ENCODE data around the gene UIMC1.
"Not testable (repeated sequence)": the region's sequence is repeated elsewhere in the genome, so short reads cannot be mapped to it uniquely, and the experiment has no call there.

UIMC1 gene

DNA sequence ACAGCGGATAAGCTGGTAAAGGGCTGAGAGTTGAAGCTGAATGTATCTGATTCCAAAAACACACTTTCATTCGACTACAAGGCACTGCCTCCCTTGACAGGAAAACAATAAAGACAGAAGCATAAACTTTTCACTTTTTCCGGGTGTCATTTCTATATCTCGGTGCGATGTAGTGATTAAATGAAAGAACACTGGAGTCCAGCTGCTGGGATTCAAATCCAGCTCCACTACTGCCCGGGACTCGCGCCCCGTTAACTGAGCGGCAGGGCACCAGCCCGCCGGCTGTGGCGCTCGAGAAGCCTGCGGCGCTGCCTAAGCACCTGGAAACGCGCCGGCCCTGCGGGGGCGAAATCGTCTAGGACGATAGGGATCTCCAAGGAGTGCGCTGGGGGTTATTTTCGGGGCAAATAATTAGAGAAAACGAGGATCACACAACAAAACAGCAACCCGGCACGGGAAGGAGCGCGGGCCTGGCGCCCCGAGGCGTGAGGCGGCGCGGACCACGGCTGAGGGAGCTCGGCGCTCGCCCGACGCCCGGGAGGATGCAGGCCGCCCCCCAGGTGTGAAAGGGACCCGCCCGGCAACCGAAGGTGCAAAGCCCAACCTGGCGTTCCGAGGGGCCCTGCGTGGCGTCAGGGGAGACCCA lies 837 bp downstream of the UIMC1 start:
- peak; percentile 83 for DNase-seq (ENCODE audit: low read depth)

DNA sequence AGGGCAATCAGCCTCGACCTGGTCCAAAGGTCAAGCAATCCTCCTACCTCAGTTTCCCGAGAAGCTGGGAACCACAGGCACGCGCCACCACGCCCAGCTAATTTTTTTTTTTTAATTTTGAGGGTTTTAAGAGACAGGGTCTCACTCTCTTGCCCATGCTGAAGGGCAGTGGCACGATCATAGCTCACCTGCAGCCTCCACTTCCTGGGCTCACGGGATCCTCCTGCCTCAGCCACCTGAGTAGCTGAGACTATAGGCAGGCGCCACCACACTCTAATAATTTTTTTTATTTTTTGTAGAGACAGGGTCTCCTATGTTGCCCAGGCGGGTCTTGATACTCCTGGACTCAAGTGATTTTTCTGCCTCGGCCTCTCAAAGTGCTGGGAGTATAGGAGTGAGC lies 1.6 kb downstream of the UIMC1 start:
- no peak for DNase-seq (ENCODE audit: low read depth)

DNA sequence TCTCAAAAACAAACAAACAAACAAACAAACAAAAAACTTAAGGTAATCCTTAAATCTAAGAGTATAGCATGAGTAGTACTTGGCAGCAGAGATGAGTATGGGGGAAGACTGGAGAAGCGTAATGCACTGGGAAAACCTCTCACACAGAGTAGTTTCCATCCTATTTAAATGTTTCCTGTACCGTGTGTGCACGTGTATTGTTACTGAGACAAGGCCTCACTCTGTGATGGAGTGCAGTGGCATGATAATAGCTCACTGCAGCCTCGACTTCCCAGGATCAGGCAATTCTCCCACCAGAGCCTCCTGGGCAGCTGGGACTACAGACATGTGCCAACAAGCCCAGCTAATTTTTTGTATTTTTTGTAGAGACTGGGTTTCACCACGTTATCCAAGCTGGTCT lies 2.9 kb downstream of the UIMC1 start:
- DNase-seq (ENCODE audit: low read depth), result no peak

DNA sequence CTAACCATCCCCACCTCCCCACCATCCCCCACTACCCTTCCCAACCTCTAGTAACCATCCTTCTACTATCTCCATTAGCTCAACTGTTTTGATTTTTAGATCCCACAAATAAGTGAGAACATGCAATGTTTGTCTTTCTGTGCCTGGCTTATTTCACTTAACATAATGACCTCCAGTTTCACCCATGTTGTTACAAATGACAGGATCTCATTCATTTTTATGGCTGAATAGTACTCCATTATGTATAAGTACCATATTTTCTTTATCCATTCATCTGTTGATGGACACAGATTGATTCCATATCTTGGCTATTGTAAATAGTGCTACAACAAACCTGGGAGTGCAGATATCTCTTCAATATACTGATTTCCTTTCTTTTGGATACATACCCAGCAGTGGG lies 7.1 kb downstream of the UIMC1 start:
- not testable (repeated sequence) for DNase-seq (ENCODE audit: low read depth)

DNA sequence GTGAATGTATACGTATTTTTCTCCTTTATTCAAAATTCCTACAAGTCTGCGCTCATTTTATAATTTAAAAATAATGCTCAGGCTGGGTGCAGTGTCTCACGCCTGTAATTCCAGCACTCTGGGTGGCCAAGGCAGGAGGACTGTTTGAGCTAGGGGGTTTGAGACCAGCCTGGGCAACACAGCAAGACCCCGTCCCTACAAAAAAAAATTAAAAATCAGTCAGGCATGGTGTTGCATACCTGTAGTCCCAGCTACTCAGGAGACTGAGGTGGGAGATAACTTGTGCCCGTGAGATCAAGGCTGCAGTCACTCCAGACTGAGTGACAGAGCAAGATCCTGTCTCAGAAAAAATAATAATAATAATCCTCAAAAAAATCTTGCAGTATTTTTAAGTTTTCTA lies 7.8 kb downstream of the UIMC1 start:
- DNase-seq (ENCODE audit: low read depth), result no peak

GRCh38 chr5:176996780-176997179 lies 9.8 kb downstream of the UIMC1 start:
- peak; percentile 26 for DNase-seq (ENCODE audit: low read depth)

DNA sequence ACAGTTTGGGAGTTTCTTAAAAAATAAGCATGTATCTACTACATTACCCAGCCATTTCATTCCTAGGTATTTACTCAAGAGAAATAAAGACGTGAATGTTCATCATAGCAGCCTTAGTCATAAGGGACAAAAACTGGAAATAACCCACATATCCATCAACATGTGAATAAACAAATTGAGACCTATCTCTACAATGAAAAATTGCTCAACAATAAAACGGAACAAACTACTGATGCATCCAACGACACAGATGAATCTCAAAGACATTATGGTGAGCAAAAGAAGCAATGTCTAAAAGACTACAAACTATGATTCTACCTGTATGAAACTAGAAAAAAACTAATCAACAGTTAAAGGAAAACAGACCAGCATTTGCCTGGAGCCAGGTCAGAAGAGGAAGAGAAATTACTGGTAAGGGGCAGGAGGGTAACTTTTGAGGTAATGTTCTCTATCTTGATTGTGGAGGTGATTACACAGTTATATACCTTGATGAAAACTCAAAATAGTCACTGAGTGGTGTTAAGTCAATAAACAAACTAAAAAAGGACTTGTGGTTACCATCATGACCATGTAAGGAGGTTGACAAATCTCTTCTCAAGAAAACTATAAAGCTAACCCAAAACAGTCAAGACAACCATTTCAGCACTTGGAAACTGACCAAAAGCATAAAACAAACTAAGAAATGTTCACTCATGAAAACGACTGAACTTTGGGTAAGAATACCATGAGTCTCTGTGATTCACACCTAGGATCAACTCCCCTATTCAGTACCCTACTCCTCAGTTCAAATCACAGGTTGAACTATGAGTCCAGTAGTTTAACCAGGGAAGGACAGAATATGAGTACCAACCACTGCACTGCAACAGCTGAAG lies 10.4 kb downstream of the UIMC1 start:
- DNase-seq (ENCODE audit: low read depth), result peak; percentile 60

DNA sequence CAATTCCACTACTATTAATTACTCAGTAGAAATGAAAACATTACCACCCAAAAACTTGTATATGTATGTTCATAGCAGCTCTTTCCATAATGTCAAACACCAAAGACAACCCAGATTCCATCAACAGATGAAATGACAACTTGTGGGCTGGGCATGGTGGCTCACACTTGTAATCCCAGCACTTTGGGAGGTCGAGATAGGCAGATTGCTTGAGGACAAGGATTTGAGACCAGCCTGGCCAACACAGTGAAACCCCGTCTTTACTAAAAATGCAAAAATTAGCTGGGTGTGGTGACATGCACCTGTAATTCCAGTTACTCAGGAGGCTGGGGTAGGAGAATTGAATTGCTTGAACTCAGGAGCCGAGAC lies 11.5 kb downstream of the UIMC1 start:
- DNase-seq (ENCODE audit: low read depth), result no peak

GRCh38 chr5:176994460-176995121 lies 12.0 kb downstream of the UIMC1 start:
- DNase-seq (ENCODE audit: low read depth), result no peak

DNA sequence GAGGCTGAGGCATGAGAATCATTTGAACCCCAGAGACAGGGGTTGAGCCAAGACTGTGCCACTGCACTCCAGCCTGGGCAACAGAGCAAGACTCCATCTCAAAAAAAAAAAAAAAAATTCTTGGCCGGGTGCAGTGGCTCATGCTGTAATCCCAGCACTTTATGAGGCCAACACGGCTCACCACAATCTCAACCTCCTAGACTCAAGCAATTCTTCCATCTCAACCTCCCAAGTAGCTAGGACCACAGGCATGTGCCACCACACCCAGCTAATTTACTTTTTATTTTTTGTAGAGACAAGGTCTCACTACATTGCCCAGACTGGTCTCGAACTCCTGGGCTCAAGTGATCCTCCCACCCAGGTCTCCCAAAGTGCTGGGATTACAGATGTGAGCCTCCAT lies 13.5 kb downstream of the UIMC1 start:
- DNase-seq (ENCODE audit: low read depth), result not testable (repeated sequence)

GRCh38 chr5:176987583-176987982 lies 19.0 kb downstream of the UIMC1 start:
- DNase-seq (ENCODE audit: low read depth), result no peak

GRCh38 chr5:176986280-176986679 lies 20.3 kb downstream of the UIMC1 start:
- DNase-seq (ENCODE audit: low read depth), result no peak

DNA sequence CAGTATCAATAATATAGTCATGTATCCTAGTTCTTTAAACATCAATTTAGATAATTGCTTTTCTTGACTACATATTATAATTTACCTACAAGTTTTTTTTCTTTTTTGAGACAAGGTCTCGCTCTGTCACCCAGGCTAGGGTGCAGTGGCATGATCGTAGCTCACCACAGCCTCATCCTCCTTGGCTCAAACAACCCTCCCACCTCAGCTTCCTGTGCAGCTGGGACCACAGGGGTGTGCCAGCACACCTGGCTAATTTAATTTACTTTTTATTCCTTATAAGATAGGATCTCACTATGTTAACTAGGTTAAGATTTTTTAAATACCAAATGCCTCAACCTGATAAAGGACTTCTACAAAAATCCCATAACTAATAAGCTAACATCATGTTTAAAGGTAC lies 21.1 kb downstream of the UIMC1 start:
- DNase-seq (ENCODE audit: low read depth), result no peak

GRCh38 chr5:176984176-176984575 lies 22.4 kb downstream of the UIMC1 start:
- not testable (repeated sequence) for DNase-seq (ENCODE audit: low read depth)

- not testable (repeated sequence) for DNase-seq (ENCODE audit: low read depth)
Observed at GRCh38 chr5:176983593-176983992, 23.0 kb downstream of the UIMC1 start.

DNA sequence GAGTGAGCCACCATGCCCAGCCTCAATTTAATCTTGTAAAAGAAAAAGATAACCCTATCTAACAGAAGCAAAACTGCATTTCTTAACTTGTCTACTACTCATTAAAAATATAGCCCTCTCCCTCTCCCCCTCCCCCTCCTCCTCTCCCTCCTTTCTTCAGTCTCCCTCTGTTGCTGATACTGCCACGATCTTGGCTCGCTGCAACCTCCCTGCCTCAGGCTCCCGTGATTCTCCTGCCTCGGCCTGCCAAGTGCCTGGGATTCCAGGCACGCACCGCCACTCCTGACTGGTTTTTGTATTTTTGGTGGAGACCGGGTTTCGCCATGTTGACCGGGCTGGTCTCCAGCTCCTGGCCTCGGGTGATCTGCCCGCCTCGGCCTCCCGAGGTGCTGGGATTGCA lies 23.5 kb downstream of the UIMC1 start:
- not testable (repeated sequence) for DNase-seq (ENCODE audit: low read depth)

- no peak for DNase-seq (ENCODE audit: low read depth)
Observed at GRCh38 chr5:176980818-176981217, 25.8 kb downstream of the UIMC1 start.

GRCh38 chr5:176979669-176980068 lies 26.9 kb downstream of the UIMC1 start:
- DNase-seq (ENCODE audit: low read depth), result no peak

DNA sequence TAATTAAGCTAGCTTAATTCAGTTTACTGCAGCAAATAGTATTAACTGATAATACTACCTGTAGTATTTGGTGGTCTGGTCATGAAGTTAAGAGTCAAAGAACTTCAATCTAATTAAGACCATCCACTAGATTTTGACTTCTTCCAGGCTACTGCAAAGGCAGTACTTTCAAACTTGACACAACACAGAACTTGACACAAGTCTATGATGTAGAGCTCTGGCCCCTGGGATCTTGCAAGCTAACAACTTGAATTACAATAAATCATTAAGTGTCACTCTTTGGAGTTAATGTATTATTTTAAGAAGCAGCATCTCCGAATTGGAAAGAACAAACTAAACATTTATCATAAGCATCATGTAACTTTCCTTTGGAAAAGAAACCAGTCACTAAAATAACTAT lies 40.9 kb downstream of the UIMC1 start:
- DNase-seq (ENCODE audit: low read depth), result no peak

GRCh38 chr5:176959051-176959450 lies 47.5 kb downstream of the UIMC1 start:
- peak; percentile 67 for DNase-seq (ENCODE audit: low read depth)

GRCh38 chr5:176956756-176957155 lies 49.8 kb downstream of the UIMC1 start:
- DNase-seq (ENCODE audit: low read depth), result no peak

- DNase-seq (ENCODE audit: low read depth), result peak; percentile 5
Observed at GRCh38 chr5:176955895-176956294, 50.7 kb downstream of the UIMC1 start.

GRCh38 chr5:176954050-176954449 lies 52.5 kb downstream of the UIMC1 start:
- DNase-seq (ENCODE audit: low read depth), result no peak

Data from ELR (cell line).